Effector memory CD4-positive, alpha-beta T cell (primary cell): ENCODE measurements around the gene IKZF3.
A peak's percentile ranks its signal among the peaks of the same experiment; 100 is the strongest.

ENCODE experiments used
- DNase-seq, 3 donors: peaks; one replicate each; pipeline ENCODE4 v3.0.0-alpha.2; 2020
- H3K27ac ChIP-seq: 2 replicates; pipeline ENCODE4 v1.7.0; 2013; ENCODE audit warnings: mild to moderate bottlenecking, low read length, moderate library complexity; ENCODE audit not compliant: insufficient read depth, poor library complexity, severe bottlenecking
- H3K27me3 ChIP-seq: replicated peaks from 2 replicates; pipeline ENCODE4 v1.7.0; 2013; ENCODE audit warnings: mild to moderate bottlenecking, low read length; ENCODE audit not compliant: insufficient read depth, control insufficient read depth, poor library complexity, severe bottlenecking
- H3K36me3 ChIP-seq: 2 replicates; pipeline ENCODE4 v1.7.0; 2013; ENCODE audit warnings: mild to moderate bottlenecking, low read length, moderate library complexity; ENCODE audit not compliant: control insufficient read depth, insufficient read depth
- H3K4me1 ChIP-seq: 2 replicates; pipeline ENCODE4 v1.7.0; 2013; ENCODE audit warnings: low read length, mild to moderate bottlenecking; ENCODE audit not compliant: control insufficient read depth, insufficient read depth, poor library complexity, severe bottlenecking
- H3K4me3 ChIP-seq: 2 replicates; pipeline ENCODE4 v1.7.0; 2013; ENCODE audit warnings: low read length, low read depth, mild to moderate bottlenecking; ENCODE audit not compliant: insufficient read depth, poor library complexity, severe bottlenecking
- H3K9me3 ChIP-seq: 2 replicates; pipeline ENCODE4 v1.7.0; 2013; ENCODE audit warnings: mild to moderate bottlenecking, low read length, moderate library complexity; ENCODE audit not compliant: control insufficient read depth

IKZF3 gene

DNA sequence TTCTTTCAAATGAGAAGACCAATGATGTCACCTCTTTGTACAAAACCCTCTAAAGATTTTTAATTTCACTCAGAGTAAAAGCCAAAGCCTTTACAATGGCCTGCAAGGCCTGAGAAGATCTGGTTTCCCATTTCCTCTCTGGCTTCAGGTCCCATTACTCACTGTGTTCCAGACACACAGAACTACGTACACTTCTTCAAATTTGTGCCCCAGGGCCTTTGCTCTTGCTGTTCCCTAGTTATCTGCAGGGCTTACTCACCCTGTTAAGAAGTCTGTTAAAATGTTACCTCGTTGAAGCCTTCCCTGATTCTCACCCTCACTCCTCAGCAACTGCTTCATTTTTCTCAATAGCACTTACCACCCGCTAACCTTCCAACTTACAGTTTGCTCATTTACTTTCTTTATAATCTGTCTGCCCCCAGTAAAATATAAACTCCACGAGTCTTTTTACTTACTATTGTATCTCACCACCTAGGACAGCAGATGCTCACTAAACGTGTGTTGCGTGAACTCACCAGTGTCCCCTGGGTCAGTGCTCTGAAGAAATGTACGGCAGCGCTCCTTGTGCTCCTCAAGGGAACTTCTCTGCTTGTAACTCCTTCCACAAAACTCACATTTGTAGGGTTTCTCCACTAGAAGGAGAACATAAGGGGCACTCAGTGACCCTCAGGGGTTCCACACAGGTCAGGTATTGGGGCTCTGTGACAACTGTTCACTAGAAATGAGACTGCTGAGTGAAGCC is 76.2 kb downstream of the IKZF3 start:
- H3K4me1 ChIP-seq, result peaks cover 23% of the 10 kb centered on the region
- H3K27me3 ChIP-seq, result no peaks in the 10 kb centered on the region
- H3K36me3 ChIP-seq, result peaks cover 16% of the 10 kb centered on the region
- H3K27ac ChIP-seq, result no peak overlapping the region
- no peak overlapping the region for H3K4me3 ChIP-seq
- no peak for DNase-seq
- H3K9me3 ChIP-seq, result no peaks in the 10 kb centered on the region

DNA sequence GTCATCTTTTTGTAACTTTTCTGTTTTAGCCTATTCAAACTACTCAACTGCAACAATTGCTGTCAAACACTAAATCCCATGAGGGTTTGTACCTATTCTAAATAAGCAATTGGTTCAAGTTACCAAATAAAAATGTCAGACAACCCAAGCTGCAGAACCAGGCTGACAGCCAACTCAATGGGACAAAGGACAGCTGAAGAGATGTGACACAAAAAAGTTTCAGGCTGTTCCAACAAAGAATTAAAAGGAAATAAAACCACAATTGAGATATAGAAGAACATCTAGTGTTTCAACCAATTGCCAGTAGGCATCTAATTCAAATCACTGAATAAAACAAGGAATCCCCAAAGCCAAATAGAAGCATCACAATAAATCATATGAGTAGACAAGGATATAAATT is 77.1 kb downstream of the IKZF3 start:
- no peak overlapping the region for H3K4me3 ChIP-seq
- peaks cover 16% of the 10 kb centered on the region for H3K36me3 ChIP-seq
- DNase-seq, result no peak
- H3K4me1 ChIP-seq, result peaks cover 15% of the 10 kb centered on the region
- no peaks in the 10 kb centered on the region for H3K27me3 ChIP-seq
- H3K9me3 ChIP-seq, result no peaks in the 10 kb centered on the region
- no peak overlapping the region for H3K27ac ChIP-seq

DNA sequence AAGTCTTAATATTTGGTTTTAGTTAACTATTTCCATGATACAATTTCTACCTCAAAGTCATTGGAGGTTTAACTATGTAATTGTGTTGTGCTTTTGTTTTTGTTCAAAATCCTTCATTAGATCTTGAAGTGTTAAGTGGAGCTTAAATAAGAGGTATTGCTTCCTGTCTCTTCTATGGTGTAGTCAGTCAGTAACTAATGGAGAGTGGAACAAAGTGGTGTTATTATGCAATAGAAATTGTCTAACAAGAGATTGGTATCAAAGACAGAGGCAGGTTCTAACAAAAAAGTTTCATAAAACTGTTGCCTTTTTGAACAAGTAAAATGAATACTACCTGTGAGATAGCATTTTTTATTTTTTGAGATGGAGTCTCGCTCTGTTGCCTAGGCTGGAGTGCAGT is 81.1 kb downstream of the IKZF3 start:
- H3K4me1 ChIP-seq, result peaks cover 14% of the 10 kb centered on the region
- no peak overlapping the region for H3K4me3 ChIP-seq
- no peaks in the 10 kb centered on the region for H3K27me3 ChIP-seq
- DNase-seq, result no peak
- H3K9me3 ChIP-seq, result no peaks in the 10 kb centered on the region
- H3K36me3 ChIP-seq, result peaks cover 8% of the 10 kb centered on the region
- no peak overlapping the region for H3K27ac ChIP-seq

DNA sequence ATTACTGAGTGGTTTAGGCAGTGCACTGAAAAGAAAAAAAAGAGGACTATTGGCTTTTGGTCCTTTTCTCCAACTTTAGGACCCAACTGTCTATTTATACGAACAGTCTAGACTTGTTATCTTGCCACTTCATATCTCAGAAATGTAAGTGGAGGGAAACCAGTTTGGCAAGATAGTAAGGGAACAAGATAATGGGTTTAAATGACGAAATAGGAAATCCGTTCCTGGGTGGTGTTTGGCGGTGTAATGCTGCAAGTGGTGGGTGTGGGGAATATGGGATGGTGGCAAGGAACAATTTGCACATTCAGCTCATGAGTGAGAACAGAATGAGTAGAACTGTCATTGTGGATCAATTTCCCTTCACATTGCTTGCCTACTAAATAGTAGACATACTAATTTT is 81.6 kb downstream of the IKZF3 start:
- Histone ChIP-seq H3K4me1 (peaks cover 14% of the 10 kb centered on the region), H3K27me3 (no peaks in the 10 kb centered on the region), H3K4me3 (no peak overlapping the region), H3K27ac (no peak overlapping the region), H3K9me3 (no peaks in the 10 kb centered on the region), H3K36me3 (peaks cover 3% of the 10 kb centered on the region)
- no peak for DNase-seq

DNA sequence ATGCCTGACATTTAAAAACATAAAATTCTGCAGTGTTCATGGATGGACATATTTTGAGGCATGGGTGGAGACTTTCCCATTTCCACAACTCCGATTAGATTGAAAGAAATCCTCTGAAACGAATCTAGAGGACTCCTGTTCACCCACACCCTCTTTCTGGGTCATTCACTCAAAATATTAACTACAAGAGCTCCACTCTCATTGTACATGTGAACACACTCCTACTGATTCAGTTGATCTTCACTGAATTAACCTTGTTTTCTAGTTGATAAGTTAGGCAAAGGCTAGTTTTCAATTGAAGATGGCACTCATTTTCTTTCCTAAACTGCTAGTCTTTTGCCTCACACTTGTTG is 82.3 kb downstream of the IKZF3 start:
- H3K4me1 ChIP-seq, result peaks cover 14% of the 10 kb centered on the region
- no peaks in the 10 kb centered on the region for H3K9me3 ChIP-seq
- peak overlapping the region; percentile 77 for H3K27ac ChIP-seq
- H3K4me3 ChIP-seq, result no peak overlapping the region
- no peaks in the 10 kb centered on the region for H3K27me3 ChIP-seq
- no peak for DNase-seq
- H3K36me3 ChIP-seq, result no peaks in the 10 kb centered on the region

DNA sequence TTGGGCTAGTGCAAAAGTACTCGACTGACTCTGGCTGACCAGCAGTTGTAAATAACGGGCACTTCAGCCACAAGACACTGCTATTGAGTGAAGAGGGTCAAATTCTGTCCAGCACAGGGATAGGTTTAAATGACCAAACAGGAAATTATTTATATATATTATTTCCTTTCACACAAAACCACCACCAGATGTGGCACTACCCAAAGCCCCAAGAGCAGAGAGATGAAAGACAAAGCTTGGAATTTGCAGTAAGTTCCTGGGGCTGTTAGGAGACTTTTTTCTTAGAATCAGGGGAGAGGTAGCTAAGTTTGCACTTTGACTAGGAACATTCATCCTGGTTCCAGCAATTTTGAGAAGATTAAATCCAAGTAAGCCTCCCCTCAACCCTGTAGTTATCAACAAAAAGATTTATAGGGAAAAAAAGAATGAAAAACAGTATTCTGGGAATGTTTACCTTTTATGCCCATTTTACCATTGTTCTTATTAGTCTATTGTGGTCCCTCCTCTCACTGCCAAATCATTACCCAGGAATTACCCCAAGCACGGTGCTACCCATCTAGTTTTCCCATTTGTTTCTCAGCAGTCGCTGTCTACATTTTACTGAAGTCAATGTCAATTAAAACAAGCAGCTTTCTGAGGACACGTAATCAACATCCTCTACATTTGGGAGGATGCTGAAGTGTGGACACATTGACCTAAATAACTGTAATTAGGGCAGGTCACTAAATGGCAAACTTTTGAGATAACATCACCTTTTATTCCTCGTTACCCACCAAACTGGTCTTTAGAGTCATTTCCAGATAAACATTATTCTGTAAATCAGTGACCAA is 82.9 kb downstream of the IKZF3 start:
- Histone ChIP-seq H3K27me3 (no peaks in the 10 kb centered on the region), H3K36me3 (no peaks in the 10 kb centered on the region), H3K4me3 (no peak overlapping the region), H3K27ac (peak overlapping the region; percentile 77), H3K9me3 (no peaks in the 10 kb centered on the region), H3K4me1 (peaks cover 14% of the 10 kb centered on the region)
- DNase-seq, result no peak

DNA sequence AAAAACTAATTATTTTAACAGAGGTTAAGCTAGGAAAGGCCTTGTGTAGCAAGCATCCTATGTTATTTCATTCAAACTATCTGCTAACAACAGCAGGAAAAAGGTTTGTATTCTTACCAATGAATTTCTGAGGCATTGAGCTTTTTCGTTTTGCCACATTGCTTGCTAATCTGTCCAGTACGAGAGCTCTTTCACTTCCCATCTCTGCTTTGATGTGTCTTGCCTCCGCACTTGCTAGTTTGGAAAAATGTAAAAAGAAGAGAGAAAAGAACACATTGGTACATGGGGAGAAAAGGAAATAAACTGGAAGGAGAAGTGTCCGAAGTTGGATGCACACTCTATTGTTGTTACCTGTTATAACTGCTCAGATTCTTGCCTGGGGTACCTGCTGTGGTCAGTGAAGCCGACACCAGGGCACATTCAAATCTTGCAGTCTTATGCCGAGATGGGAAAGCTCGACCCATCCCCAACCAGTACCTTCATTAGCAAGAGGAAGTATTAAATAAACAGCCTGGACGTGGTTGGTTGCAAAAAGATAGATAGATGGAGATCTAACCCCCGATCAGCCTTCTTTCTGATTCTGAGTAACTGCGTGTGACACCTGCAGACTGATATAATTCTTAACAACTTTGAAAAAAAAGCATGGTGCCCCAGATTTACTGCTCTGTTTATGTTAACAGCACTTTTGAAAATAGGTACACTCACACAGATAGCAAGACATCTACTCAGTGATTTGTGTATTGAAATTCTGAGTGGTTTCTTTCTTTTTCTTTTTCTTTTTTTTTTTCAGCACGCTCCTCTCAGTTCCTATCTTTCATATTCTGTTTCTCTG is 86.4 kb downstream of the IKZF3 start:
- DNase-seq, result no peak

GRCh38 chr17:39776252-39776651 is 87.9 kb downstream of the IKZF3 start:
- no peak for DNase-seq
- Histone ChIP-seq H3K4me1 (peaks cover 50% of the 10 kb centered on the region), H3K36me3 (no peaks in the 10 kb centered on the region), H3K4me3 (peak overlapping the region; percentile 57), H3K27ac (peak overlapping the region; percentile 77), H3K9me3 (no peaks in the 10 kb centered on the region), H3K27me3 (no peaks in the 10 kb centered on the region)

More for the DNA sequence above, 86.4 kb downstream of the IKZF3 start:
- Histone ChIP-seq H3K36me3 (no peaks in the 10 kb centered on the region), H3K4me3 (peak overlapping the region; percentile 57), H3K4me1 (peaks cover 36% of the 10 kb centered on the region), H3K27ac (peak overlapping the region; percentile 77), H3K9me3 (no peaks in the 10 kb centered on the region), H3K27me3 (no peaks in the 10 kb centered on the region)

DNA sequence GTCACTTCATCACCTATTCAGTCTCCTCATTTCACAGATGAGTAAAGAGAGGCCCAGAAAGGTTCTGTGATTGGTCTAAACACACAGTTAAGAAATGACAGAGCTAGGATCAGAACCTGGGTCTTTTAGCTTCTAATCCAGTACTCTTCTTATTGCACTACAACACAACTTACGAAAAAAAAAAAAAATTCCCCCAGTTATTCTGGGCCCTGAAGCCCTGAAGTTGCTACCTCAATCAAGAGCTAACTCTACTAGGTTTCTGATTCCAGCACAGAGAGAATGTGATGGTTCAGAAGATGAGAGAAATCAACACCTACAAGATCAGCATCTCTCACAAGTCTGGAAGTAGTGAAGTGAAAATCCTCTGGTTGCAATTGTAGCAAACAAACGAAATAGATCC is 89.1 kb downstream of the IKZF3 start:
- peak overlapping the region; percentile 77 for H3K27ac ChIP-seq
- no peaks in the 10 kb centered on the region for H3K27me3 ChIP-seq
- no peaks in the 10 kb centered on the region for H3K36me3 ChIP-seq
- H3K4me3 ChIP-seq, result peak overlapping the region; percentile 28
- no peak for DNase-seq
- H3K4me1 ChIP-seq, result peaks cover 51% of the 10 kb centered on the region
- H3K9me3 ChIP-seq, result no peaks in the 10 kb centered on the region
